IPS-18a (cell line): ENCODE results near the gene TRRAP.

Experiments
- H3K27ac ChIP-seq: one replicate; pipeline ENCODE4 v1.5.1; 2013; ENCODE audit warnings: low read length
- H3K27me3 ChIP-seq: one replicate; pipeline ENCODE4 v1.6.1; 2013; ENCODE audit warnings: mild to moderate bottlenecking, low read length; ENCODE audit not compliant: control insufficient read depth, insufficient read depth
- H3K36me3 ChIP-seq: one replicate; pipeline ENCODE4 v1.6.1; 2013; ENCODE audit warnings: low read depth, low read length; ENCODE audit not compliant: control insufficient read depth
- H3K4me1 ChIP-seq: one replicate; pipeline ENCODE4 v1.6.1; 2013; ENCODE audit warnings: low read depth, low read length; ENCODE audit not compliant: control insufficient read depth
- H3K4me3 ChIP-seq: one replicate; pipeline ENCODE4 v1.5.1; 2013; ENCODE audit warnings: low read length
- H3K9ac ChIP-seq: one replicate; pipeline ENCODE4 v1.6.1; 2013; ENCODE audit warnings: mild to moderate bottlenecking, low read length, moderate library complexity
- H3K9me3 ChIP-seq: one replicate; pipeline ENCODE4 v1.6.1; 2013; ENCODE audit warnings: low read depth, low read length; ENCODE audit not compliant: control insufficient read depth

Gene TRRAP

GRCh38 chr7:98994046-98994944, 116.0 kb downstream of the TRRAP start:
- Histone ChIP-seq H3K27me3 (no peaks in the 10 kb centered on the region), H3K36me3 (peaks cover 79% of the 10 kb centered on the region), H3K9ac (no peak overlapping the region), H3K4me3 (no peak overlapping the region), H3K4me1 (no peaks in the 10 kb centered on the region), H3K9me3 (no peaks in the 10 kb centered on the region), H3K27ac (no peak overlapping the region)

GRCh38 chr7:98995111-98995510, 116.8 kb downstream of the TRRAP start:
- Histone ChIP-seq H3K4me3 (no peak overlapping the region), H3K27me3 (no peaks in the 10 kb centered on the region), H3K4me1 (no peaks in the 10 kb centered on the region), H3K9me3 (no peaks in the 10 kb centered on the region), H3K9ac (no peak overlapping the region), H3K27ac (no peak overlapping the region), H3K36me3 (peaks cover 79% of the 10 kb centered on the region)

DNA sequence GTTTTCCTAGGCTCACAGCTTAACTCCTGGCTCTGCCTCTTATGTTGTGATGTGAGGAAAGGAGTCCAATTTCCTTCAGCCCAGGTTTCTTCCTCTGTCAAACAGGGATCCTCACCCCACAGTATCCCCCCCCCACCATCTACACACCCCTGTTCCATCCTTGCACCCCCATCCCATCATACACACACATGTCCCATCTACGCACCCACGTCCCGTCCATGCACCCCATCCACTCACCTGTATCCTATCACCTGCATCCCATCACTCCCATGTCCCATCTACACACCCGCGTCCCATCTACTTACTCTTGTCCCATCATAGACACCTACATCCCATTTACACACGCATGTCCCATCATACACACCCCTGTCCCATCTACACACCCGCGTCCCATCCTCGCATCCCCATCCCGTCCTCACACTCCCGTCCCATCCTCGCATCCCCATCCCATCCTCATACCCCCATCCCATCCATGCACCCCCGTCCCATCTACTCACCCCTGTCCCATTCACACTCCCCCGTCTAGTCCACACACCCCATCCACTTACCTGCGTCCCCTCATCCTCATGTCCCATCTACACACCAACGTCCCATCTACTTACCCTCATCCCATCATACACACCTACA, 117.3 kb downstream of the TRRAP start:
- Histone ChIP-seq H3K4me3 (no peak overlapping the region), H3K36me3 (peaks cover 80% of the 10 kb centered on the region), H3K9me3 (no peaks in the 10 kb centered on the region), H3K27me3 (no peaks in the 10 kb centered on the region), H3K27ac (no peak overlapping the region), H3K9ac (no peak overlapping the region), H3K4me1 (no peaks in the 10 kb centered on the region)

DNA sequence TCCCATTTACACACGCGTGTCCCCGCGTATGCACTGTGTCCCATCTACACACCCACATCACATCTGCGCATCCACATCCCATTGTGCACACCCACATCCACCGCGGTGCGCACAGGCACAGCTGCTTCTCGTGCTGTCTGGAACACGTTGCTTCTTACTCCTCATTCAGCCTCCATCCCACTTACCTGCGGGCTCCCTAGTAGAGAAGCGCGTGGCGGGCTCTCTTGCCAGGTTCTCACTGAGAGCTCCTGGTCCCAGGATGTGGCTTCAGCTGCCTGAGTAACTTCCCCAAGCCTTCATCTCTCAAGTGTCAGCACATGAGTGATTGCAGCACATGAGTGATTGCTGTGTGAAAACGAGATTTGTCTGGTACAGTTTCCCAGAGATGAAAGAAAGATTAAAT, 117.8 kb downstream of the TRRAP start:
- H3K9me3 ChIP-seq: no peaks in the 10 kb centered on the region
- H3K27ac ChIP-seq: no peak overlapping the region
- no peaks in the 10 kb centered on the region for H3K27me3 ChIP-seq
- H3K9ac ChIP-seq: no peak overlapping the region
- peaks cover 81% of the 10 kb centered on the region for H3K36me3 ChIP-seq
- no peak overlapping the region for H3K4me3 ChIP-seq
- no peaks in the 10 kb centered on the region for H3K4me1 ChIP-seq

GRCh38 chr7:98997846-98998245, 119.5 kb downstream of the TRRAP start:
- no peaks in the 10 kb centered on the region for H3K27me3 ChIP-seq
- H3K9me3 ChIP-seq: no peaks in the 10 kb centered on the region
- no peaks in the 10 kb centered on the region for H3K4me1 ChIP-seq
- H3K4me3 ChIP-seq: no peak overlapping the region
- H3K36me3 ChIP-seq: peaks cover 75% of the 10 kb centered on the region
- no peak overlapping the region for H3K27ac ChIP-seq
- H3K9ac ChIP-seq: no peak overlapping the region

DNA sequence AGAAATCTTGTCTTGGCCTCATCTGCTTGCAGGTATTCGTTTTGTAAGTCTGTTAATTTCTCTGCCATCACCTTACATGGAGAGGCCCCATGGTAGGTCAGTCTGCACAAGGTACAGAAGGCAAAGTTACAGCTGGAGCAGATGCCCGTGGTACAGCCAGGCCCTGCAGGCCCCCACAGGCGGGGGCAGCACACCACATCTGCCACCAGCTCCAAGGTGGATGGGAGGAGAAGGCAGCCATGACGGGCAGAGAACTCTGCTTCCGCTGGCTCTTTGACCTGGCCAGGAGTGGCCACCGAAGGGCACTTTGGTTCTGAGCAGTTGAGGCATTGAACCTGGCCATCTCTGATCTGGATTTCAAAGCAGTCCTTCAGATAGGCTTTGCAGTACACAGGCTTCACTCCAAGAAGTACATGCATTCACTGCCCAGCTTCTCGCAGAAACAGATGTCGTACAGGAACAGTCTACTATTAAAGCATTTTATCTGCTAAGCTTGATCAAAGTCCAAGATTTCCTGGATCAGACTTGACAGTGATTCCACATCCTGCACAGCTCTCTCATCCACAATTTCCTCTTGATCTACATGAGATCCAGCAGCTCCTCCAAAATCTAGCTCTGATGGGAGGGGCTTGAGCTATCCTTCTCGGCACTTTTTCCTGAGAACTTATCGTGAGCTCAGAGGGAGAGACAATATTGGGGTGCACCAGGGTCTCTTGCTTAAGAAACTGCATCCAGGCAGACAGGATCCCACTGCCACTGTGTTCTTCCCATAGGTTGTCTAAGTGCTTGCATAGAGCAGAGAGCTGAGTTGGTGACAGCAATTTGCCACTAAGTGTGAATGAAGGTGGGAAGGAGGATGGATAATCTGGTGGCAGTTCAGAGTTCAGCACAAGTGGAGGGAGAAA, 120.7 kb downstream of the TRRAP start:
- H3K4me1 ChIP-seq: no peaks in the 10 kb centered on the region
- no peak overlapping the region for H3K27ac ChIP-seq
- peaks cover 65% of the 10 kb centered on the region for H3K36me3 ChIP-seq
- no peak overlapping the region for H3K4me3 ChIP-seq
- no peaks in the 10 kb centered on the region for H3K27me3 ChIP-seq
- H3K9me3 ChIP-seq: no peaks in the 10 kb centered on the region
- H3K9ac ChIP-seq: no peak overlapping the region

DNA sequence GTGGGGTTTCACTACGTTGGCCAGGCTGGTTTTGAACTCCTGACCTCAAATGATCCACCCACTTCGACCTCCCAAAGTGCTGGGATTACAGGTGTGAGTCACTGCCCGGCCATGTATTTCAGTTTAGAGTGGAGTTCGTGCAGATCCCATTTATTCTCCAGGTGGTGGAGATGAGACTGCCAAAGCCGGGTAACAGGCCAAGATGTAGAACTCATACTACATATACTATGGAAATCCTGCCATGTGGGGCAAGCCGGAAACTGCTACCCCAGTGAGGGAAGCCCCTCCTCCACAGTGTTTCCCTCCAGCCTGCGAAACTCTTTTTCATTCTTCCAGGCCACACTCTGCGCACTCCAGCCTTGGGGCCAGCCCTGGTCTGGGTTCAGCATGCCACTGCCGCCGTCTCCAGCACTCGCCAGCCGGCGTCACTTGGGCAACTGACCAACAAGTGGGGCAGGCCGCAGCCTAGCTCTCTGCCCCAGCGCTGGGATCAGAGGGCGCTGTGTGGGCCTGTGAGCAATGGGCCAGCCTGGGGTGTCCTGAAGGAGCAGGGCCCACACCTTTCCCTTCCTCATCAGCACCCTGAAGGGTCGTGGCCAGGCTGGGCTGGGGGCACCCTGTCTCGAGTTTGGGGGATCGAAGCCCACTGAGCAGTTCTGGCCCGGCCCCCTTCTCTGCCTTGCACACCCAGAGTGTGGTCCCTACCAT, 122.0 kb downstream of the TRRAP start:
- Histone ChIP-seq H3K4me3 (no peak overlapping the region), H3K27ac (no peak overlapping the region), H3K4me1 (no peaks in the 10 kb centered on the region), H3K36me3 (peaks cover 65% of the 10 kb centered on the region), H3K9me3 (no peaks in the 10 kb centered on the region), H3K27me3 (no peaks in the 10 kb centered on the region), H3K9ac (no peak overlapping the region)

DNA sequence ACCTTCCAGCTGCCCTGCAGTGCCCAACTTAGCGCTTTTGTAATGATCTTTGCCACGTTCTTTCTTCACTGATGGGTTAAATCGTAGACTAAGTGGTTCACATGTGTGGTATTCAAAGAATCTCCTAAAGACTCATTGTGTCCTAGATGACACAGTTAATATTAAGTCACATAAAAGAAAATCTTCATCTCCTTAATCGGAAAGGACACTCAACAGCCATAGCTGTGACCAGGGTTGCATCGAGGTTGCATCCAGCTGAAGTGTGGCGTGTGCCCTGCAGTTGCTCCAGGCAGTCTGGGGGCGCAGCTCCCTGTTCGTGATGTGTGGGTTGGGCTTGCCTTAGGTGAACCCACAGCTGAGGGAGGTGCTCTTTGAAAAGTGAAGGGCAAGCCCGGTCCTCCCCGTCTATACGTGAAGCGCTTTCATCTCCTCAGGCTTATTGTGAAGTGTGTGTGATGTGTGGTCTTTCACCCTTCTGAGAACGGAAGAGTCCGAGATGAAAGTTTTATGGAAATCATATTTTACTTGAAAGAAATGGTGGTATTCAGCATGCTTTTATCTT, 122.7 kb downstream of the TRRAP start:
- H3K9me3 ChIP-seq: no peaks in the 10 kb centered on the region
- H3K27ac ChIP-seq: no peak overlapping the region
- H3K36me3 ChIP-seq: peaks cover 65% of the 10 kb centered on the region
- H3K27me3 ChIP-seq: no peaks in the 10 kb centered on the region
- no peak overlapping the region for H3K4me3 ChIP-seq
- no peaks in the 10 kb centered on the region for H3K4me1 ChIP-seq
- no peak overlapping the region for H3K9ac ChIP-seq

DNA sequence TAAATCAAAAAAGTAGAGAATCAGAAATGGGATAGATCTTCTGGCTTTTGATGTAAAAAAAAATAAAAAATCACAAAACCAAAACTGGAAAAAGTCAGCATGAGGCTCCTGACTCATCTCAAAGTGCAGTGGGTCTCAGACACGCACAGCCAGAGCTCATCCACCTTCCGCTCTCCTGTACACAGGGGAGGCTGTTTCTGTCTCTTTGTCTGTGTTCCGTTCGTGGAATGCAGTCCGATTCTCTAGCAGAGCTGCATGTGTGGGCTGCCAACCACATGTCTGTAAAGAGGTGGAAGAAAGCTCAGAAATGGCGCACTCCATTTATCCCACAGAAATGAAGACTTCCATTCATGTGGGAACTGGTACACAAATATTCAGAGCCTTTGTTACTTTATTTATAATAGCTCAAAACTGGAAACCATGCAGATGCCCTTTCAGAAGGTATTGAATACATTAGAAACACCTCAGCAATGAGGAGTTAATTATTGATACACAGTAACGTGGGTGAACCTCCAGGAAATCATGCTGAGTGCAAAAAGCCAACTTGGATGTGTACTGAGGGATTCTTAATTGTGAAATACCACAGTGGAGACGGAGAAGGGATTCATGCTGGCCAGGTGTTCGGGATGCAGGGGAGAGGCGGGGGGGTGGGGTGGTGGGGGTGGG, 123.3 kb downstream of the TRRAP start:
- H3K4me1 ChIP-seq: no peaks in the 10 kb centered on the region
- no peaks in the 10 kb centered on the region for H3K27me3 ChIP-seq

GRCh38 chr7:99002148-99002826, 124.0 kb downstream of the TRRAP start:
- Histone ChIP-seq H3K36me3 (peaks cover 69% of the 10 kb centered on the region), H3K4me1 (no peaks in the 10 kb centered on the region), H3K27ac (no peak overlapping the region)

More for the DNA sequence above, 123.3 kb downstream of the TRRAP start:
- Histone ChIP-seq H3K4me3 (no peak overlapping the region), H3K9ac (no peak overlapping the region), H3K9me3 (no peaks in the 10 kb centered on the region), H3K27ac (no peak overlapping the region), H3K36me3 (peaks cover 65% of the 10 kb centered on the region)

More at GRCh38 chr7:99002148-99002826, 124.0 kb downstream of the TRRAP start:
- Histone ChIP-seq H3K4me3 (no peak overlapping the region), H3K27me3 (no peaks in the 10 kb centered on the region), H3K9ac (no peak overlapping the region), H3K9me3 (no peaks in the 10 kb centered on the region)
